Ectodermal cell (in vitro differentiated cells): Measurements from ENCODE around the gene WBP2NL.

ENCODE experiments used
- H3K27ac ChIP-seq: 2 replicates; pipeline ENCODE4 v1.7.0; 2013; ENCODE audit warnings: mild to moderate bottlenecking, low read depth, low read length; ENCODE audit not compliant: insufficient read depth, poor library complexity, severe bottlenecking
- H3K27me3 ChIP-seq: 2 replicates; pipeline ENCODE4 v1.7.0; 2013; ENCODE audit warnings: mild to moderate bottlenecking, low read length; ENCODE audit not compliant: insufficient read depth, control insufficient read depth, poor library complexity, severe bottlenecking
- H3K36me3 ChIP-seq: one replicate; pipeline ENCODE4 v1.7.0; 2013; ENCODE audit warnings: low read length; ENCODE audit not compliant: control insufficient read depth, insufficient read depth
- H3K4me1 ChIP-seq: one replicate; pipeline ENCODE4 v1.7.0; 2013; ENCODE audit warnings: low read length; ENCODE audit not compliant: control insufficient read depth, insufficient read depth
- H3K4me3 ChIP-seq: 2 replicates; pipeline ENCODE4 v1.7.0; 2013; ENCODE audit warnings: low read depth, low read length, control low read depth; ENCODE audit not compliant: insufficient read depth
- H3K9me3 ChIP-seq: 2 replicates; pipeline ENCODE4 v1.7.0; 2013; ENCODE audit warnings: mild to moderate bottlenecking, low read length, moderate library complexity; ENCODE audit not compliant: control insufficient read depth
- WGBS, 2 experiments: methylation state at CpG; one replicate each; pipeline ENCODE4 v1.1.7; 2013; ENCODE audit warnings: missing lambda C conversion rate in 2 of 2; 5-methylcytosine and 5-hydroxymethylcytosine counted together

WBP2NL gene

DNA sequence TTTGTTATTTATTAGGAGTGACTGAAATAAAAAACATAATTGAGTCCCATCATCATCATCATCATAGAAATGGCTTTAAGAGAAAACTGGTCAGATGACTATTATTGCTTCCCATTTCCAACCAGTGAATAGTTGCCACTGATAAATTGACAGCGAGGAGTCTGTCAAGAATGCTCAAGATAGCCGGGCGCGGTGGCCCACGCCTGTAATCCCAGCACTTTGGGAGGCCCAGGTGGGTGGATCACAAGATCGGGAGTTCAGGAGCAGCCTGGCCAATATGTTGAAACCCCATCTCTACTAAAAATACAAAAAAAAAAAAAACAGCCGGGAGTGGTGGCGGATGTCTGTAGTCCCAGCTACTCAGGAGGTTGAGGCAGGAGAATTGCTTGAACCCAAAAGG is 1.9 kb downstream of the WBP2NL start:
- H3K9me3 ChIP-seq = no peaks in the 10 kb centered on the region
- no peak overlapping the region for H3K27ac ChIP-seq
- no peaks in the 10 kb centered on the region for H3K4me1 ChIP-seq
- 90 to 97% methylated on average over 8 of the region's 8 CpGs for WGBS, 2 experiments
- H3K36me3 ChIP-seq = no peaks in the 10 kb centered on the region
- H3K4me3 ChIP-seq = no peak overlapping the region
- H3K27me3 ChIP-seq = no peaks in the 10 kb centered on the region

- Histone ChIP-seq H3K27ac (no peak overlapping the region), H3K9me3 (no peaks in the 10 kb centered on the region), H3K36me3 (no peaks in the 10 kb centered on the region), H3K4me3 (no peak overlapping the region), H3K27me3 (no peaks in the 10 kb centered on the region), H3K4me1 (no peaks in the 10 kb centered on the region)
- WGBS, 2 experiments = 75 to 78% methylated on average over 8 of the region's 8 CpGs
These were observed 2.5 kb downstream of the WBP2NL start for GRCh38 chr22:42001121-42001520.

GRCh38 chr22:42001706-42002105 is 3.1 kb downstream of the WBP2NL start:
- H3K9me3 ChIP-seq = no peaks in the 10 kb centered on the region
- no peak overlapping the region for H3K27ac ChIP-seq
- no peaks in the 10 kb centered on the region for H3K36me3 ChIP-seq
- H3K27me3 ChIP-seq = no peaks in the 10 kb centered on the region
- no peaks in the 10 kb centered on the region for H3K4me1 ChIP-seq
- 94 to 95% methylated on average over 12 of the region's 12 CpGs for WGBS, 2 experiments
- H3K4me3 ChIP-seq = no peak overlapping the region

DNA sequence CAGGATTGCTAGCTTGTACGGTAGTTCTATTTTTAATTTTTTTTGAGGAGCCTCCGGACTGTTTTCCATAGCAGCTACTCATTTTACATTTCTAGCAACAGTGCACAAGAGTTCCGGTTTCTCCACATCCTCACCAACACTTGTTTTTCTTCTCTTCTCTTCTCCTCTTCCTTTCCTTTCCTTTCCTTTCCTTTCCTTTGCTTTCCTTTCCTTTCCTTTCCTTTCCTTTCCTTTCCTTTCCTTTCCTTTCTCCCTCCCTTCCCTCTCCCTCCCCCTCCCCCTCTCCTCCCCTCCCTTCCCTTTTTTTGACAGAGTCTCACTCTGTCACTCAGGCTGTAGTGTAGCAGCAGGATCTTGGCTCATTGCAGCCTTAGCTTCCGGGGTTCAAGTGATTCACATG is 9.3 kb downstream of the WBP2NL start:
- Histone ChIP-seq H3K27me3 (no peaks in the 10 kb centered on the region), H3K27ac (no peak overlapping the region), H3K4me3 (no peak overlapping the region), H3K36me3 (no peaks in the 10 kb centered on the region), H3K4me1 (no peaks in the 10 kb centered on the region), H3K9me3 (peaks cover 3% of the 10 kb centered on the region)
- 71 to 74% methylated on average over 4 of the region's 4 CpGs for WGBS, 2 experiments

DNA sequence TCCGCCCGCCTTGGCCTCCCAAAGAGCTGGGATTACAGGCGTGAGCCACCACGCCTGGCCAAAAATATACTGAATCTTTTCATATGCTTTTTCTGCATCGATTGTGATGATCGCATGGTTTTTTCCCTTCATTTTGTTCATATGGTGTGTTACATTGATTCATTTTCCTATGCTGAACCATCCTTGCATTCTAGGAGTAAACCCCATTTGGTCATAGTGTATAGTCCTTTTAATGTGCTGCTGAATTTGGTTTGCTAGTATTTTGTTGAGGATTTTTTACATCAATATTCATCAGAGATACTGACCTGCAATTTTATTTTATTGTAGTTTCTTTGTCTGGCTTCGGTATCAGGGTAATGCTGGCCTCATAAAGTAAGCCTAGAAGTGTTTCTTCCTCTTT is 12.2 kb downstream of the WBP2NL start:
- Histone ChIP-seq H3K4me1 (no peaks in the 10 kb centered on the region), H3K9me3 (peaks cover 3% of the 10 kb centered on the region), H3K27ac (no peak overlapping the region), H3K4me3 (no peak overlapping the region), H3K27me3 (no peaks in the 10 kb centered on the region), H3K36me3 (no peaks in the 10 kb centered on the region)
- 88 to 90% methylated on average over 7 of the region's 7 CpGs for WGBS, 2 experiments

GRCh38 chr22:42013385-42013784 is 14.8 kb downstream of the WBP2NL start:
- Histone ChIP-seq H3K36me3 (no peaks in the 10 kb centered on the region), H3K4me3 (no peak overlapping the region), H3K27ac (no peak overlapping the region), H3K9me3 (peaks cover 3% of the 10 kb centered on the region), H3K27me3 (no peaks in the 10 kb centered on the region), H3K4me1 (no peaks in the 10 kb centered on the region)
- 85 to 86% methylated on average over 4 of the region's 4 CpGs for WGBS, 2 experiments

DNA sequence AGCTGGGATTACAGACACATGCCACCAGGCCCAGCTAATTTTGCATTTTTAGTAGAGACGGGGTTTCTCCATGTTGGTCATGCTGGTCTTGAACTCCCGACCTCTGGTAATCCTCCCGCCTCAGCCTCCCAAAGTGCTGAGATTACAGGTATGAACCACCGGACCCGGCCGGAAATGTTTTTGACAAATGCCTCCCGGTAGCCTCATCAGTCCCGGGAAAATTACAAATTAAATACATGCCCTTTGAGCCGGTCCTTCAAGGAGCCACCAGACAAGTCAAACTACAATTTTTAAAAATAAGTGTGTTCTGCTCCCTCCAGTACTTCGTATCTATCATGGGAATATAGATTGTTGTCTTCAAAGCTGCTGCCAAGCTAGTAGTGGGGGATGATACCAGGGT is 17.5 kb downstream of the WBP2NL start:
- Histone ChIP-seq H3K27ac (no peak overlapping the region), H3K27me3 (no peaks in the 10 kb centered on the region), H3K4me1 (no peaks in the 10 kb centered on the region), H3K4me3 (no peak overlapping the region), H3K36me3 (no peaks in the 10 kb centered on the region), H3K9me3 (no peaks in the 10 kb centered on the region)
- 81 to 83% methylated on average over 9 to 10 of the region's 10 CpGs for WGBS, 2 experiments

DNA sequence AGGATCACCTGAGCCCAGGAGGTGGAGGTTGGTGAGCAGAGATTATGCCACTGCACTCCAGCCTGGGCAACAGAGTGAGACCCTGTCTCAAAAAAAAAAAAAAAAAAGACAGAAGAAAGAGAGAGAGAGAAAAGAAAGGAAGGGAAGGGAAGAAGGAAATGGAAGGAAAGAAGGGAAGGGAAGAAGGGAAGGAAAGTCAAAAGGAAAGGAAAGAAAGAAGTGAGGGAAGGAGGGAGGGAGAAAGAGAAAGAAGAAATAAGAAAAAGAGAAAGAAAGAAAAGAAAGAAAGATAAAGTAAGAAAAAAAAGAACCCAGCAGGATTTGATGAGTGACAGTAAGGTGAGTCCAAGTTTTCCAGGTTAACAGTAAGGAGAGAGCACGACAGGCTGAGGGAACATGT is 19.6 kb downstream of the WBP2NL start:
- Histone ChIP-seq H3K36me3 (no peaks in the 10 kb centered on the region), H3K27me3 (no peaks in the 10 kb centered on the region), H3K4me1 (no peaks in the 10 kb centered on the region), H3K27ac (no peak overlapping the region), H3K9me3 (no peaks in the 10 kb centered on the region), H3K4me3 (no peak overlapping the region)
- WGBS, 2 experiments = 59 to 84% methylated on average over 1 of the region's 1 CpG

GRCh38 chr22:42021571-42021970 is 23.0 kb downstream of the WBP2NL start:
- Histone ChIP-seq H3K4me1 (no peaks in the 10 kb centered on the region), H3K9me3 (no peaks in the 10 kb centered on the region), H3K4me3 (no peak overlapping the region), H3K27me3 (no peaks in the 10 kb centered on the region), H3K36me3 (no peaks in the 10 kb centered on the region), H3K27ac (no peak overlapping the region)
- 76 to 86% methylated on average over 1 to 2 of the region's 2 CpGs for whole genome bisulfite sequencing, 2 experiments

DNA sequence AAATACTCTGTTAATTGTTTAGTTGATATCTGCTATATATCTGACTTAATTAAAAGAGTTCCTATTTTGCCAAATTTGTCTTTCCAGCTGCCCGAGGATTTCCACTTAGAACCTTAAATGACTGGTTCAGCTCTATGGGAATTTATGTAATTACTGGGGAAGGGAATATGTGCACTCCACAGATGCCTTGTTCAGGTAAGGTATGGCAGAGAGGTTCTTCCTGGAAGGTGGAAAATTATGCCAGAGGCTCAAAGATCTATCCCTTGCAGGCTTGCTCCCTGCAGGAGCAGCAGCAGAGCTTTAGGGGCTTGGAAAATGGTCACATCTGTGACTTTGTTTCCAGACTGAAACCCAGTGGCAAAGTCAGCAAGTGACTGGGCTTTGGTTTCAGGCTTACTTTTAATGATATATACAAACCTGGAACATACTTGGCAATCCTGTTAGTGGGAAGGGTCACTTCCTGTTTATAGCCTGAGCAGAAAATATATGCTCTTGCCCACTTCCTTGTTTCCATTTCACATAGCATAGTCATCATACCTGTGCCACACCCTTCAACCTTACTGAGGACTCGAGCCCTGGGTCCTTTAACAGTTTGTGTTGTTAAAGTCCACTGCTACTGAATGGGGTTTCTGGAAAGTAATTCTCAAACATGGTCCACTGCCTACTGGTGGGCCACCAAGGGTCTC is 23.7 kb downstream of the WBP2NL start:
- H3K27me3 ChIP-seq = no peaks in the 10 kb centered on the region

DNA sequence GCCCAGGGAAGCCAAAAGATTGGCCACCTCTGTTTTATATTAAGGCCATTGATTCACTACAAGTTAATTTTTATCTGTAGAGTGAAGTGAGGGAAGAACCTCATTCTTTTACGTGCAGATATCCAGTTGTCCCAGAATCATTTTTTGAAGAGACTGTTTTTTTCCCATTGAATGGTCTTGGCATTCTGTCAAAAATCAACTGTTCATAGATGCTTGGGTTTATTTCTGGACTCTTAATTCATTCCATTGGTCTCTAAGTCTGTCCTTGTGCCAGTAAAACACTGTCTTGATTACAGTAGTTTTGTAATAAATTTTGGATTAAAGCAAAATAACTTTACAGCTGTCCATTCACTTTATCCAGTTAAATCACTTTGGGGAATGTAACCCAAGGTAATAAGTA is 26.8 kb downstream of the WBP2NL start:
- no peak overlapping the region for H3K4me3 ChIP-seq
- H3K36me3 ChIP-seq = no peaks in the 10 kb centered on the region
- H3K9me3 ChIP-seq = no peaks in the 10 kb centered on the region
- 97 to 100% methylated on average over 1 of the region's 1 CpG for WGBS, 2 experiments
- H3K27ac ChIP-seq = no peak overlapping the region
- H3K4me1 ChIP-seq = no peaks in the 10 kb centered on the region
- no peaks in the 10 kb centered on the region for H3K27me3 ChIP-seq

More for the DNA sequence above, 23.7 kb downstream of the WBP2NL start:
- Histone ChIP-seq H3K4me1 (no peaks in the 10 kb centered on the region), H3K27ac (no peak overlapping the region), H3K4me3 (no peak overlapping the region), H3K36me3 (no peaks in the 10 kb centered on the region), H3K9me3 (no peaks in the 10 kb centered on the region)
- 91 to 96% methylated on average over 2 of the region's 2 CpGs for WGBS, 2 experiments
